LNCaP clone FGC (cell line): ENCODE measurements around the gene STK32C.

ENCODE experiments used
- DNase-seq: peaks from one replicate; pipeline ENCODE4 v3.0.0-alpha.2; 2011; ENCODE audit warnings: low read depth
- H3K4me3 ChIP-seq: 2 replicates; pipeline ENCODE4 v1.5.1; 2011; ENCODE audit warnings: mild to moderate bottlenecking, low read depth, low read length, control low read depth
- TF ChIP-seq, protein P1 (sequence below): IDR thresholded peaks from 2 replicates; pipeline ENCODE4 v1.5.1; 2012; ENCODE audit warnings: mild to moderate bottlenecking; ENCODE audit not compliant: control insufficient read depth, insufficient read depth; ENCODE audit errors: extremely low read depth

STK32C gene

DNA sequence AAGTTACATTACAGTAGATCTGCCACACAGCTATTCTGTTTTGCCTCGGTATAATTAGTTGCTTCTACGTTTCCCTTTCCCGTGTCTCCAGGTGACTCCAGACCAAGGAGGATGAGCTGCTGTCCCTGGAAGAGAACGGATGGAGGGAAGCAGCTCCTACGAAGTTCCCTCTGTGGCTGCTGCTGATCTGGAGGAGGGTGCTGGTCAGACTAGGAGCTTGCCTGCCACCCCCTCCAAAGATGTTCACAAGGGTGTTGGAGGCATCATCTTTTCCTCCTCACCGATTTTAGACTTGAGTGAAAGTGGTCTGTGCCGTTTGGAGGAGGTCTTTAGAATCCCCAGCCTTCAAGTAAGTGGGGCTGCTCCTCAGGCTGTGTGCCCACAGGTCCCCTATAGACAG is 25.6 kb upstream of the STK32C start:
- H3K4me3 ChIP-seq: peak overlapping the region; percentile 89
- no peak for DNase-seq
- TF ChIP-seq, protein P1, sequence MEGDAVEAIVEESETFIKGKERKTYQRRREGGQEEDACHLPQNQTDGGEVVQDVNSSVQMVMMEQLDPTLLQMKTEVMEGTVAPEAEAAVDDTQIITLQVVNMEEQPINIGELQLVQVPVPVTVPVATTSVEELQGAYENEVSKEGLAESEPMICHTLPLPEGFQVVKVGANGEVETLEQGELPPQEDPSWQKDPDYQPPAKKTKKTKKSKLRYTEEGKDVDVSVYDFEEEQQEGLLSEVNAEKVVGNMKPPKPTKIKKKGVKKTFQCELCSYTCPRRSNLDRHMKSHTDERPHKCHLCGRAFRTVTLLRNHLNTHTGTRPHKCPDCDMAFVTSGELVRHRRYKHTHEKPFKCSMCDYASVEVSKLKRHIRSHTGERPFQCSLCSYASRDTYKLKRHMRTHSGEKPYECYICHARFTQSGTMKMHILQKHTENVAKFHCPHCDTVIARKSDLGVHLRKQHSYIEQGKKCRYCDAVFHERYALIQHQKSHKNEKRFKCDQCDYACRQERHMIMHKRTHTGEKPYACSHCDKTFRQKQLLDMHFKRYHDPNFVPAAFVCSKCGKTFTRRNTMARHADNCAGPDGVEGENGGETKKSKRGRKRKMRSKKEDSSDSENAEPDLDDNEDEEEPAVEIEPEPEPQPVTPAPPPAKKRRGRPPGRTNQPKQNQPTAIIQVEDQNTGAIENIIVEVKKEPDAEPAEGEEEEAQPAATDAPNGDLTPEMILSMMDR: no peak

DNA sequence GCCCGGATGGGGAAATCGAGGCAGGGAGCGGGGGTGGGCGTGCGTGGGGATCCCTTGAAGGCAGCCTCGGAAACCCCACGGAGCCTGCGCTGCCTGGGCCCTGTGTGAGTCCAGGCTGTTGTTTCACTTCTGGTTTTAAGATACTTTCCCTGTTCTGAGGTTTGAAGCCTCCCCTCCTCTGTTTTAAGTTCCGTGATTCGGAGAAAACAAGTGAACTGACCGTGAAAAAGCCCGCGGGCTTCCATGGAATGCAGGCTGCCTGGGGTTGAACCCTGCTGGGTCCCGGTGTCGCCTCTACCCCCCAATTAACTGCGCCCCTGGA is 24.6 kb upstream of the STK32C start:
- no peak for DNase-seq
- TF ChIP-seq, protein P1: no peak
- peak overlapping the region; percentile 89 for H3K4me3 ChIP-seq

DNA sequence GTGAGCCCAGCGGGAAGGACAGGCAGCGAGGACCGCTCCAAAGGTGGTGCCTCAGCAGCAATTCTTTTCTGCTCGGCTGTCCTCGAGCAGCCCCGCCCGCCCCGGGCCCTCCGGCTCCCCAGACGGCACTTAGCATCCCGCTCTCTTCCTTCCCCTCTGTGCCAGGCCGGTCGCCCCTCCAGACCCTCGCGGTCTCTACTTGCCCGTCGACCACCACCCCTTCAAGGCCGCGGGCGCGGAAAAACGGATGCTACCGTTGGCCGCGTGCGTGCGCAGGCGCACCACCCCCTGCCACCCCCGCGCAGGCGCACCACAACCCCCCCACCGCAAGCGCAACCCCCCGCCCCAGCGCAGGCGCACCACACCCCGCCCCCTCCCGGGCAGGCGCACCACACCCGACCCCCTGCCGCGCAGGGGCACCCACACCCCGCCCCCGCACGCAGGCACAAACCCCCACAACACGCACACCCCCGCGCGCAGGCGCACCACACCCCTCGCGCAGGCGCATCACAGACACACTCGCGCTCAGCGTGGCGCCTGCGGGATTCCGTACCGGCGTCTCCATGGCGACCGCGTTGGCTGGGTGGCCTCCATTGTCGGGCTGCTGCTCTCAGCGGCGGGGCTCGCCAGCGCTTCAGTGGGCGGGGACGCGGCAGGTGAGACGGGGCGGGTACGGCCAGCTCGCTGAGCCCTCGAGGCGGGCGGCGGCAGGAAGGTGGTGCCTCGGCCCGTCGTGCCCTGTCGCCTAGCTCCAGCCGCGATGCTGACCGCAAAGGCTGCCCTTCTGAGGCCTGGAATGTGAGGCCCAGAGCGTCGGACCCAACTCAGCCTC is 24.1 kb upstream of the STK32C start, which contains the start of gene LRRC27:
TSS of gene LRRC27 (plus strand) at position 593 of the 832 bp plus-strand sequence. CDS start 1,332 bp downstream, outside the sequence.
- peak within 1 kb of the TSS; percentile 99 for H3K4me3 ChIP-seq
- TF ChIP-seq, protein P1: no peak
- DNase-seq: peak; percentile 90

DNA sequence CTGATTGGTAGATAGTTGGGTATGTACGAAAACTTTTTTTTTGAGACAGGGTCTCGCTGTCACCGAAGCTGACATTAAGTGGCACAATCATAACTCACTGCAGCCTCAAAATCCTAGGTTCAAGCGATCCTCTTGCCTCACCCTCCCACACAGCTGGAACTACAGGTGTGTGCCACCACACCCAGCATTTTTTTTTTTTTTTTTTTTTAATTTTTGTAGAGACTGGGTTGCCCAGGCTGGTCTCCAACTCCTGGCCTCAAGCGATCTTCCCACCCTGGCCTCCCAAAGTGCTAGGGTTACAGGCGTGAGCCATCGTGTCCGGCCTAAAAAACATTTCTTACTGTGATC is 22.7 kb upstream of the STK32C start:
- DNase-seq: no peak
- TF ChIP-seq, protein P1: no peak
- peak overlapping the region; percentile 99 for H3K4me3 ChIP-seq

DNA sequence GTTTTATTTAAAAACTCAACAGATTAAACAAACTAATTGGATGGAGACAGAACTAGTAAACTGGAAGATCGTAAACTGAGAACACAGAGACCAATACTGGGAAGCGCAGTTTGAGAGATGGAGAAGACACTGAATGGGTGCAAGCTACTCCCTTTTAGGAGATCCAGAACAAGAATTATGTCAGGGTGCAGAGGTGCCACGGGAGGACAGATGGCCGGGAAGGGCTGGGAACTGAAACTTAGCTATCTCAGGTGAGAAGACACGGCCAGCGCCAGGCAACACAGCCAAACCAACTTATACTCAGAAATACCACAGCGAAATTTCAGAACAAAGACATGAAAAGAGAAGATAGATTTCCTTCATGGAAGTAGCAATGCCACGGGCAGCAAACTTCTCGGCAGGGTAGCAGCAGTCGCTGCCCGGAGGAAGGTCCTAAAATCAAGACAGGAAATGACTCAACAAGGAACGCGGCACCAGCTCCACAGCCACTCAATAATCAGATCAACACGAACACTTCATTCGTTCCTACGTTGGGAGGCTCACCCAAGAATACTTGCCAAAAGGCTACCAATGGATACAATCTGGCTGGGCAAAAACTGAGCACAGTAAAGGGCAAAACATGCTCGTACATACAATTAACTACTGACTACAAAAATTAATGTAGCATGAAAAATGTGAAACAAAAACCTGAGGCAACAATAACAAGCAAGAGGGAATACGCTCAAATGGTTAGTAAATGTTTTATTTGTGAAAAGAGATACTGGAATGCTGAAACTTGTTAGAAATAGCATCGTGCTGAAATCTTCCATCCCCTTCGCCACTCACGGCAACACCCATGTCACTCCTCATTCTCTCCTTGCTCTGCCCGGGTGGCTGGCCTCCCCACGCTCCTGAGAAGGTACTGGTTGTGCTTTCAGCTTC is 22.1 kb upstream of the STK32C start:
- TF ChIP-seq, protein P1: no peak
- peak overlapping the region; percentile 99 for H3K4me3 ChIP-seq
- no peak for DNase-seq

DNA sequence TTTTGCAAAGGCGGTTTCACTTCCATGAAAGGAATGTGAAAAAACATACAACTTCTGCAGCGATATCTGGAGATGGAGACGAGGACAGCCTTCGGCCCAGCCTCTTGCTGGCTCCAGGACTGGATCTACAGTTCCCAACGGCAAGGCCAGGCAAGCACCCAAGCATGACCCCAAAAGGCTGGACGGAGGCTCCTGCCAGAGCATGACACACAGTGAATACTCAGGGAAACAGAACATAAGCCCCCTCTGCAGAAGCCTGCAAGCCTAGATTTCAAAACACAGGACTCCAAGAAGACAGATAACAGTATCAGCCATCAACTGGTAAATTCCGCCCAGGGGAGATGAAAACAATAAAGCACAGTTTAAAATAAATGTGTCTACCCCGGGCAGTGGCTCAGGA is 21.0 kb upstream of the STK32C start:
- DNase-seq: no peak
- no peak overlapping the region for H3K4me3 ChIP-seq

More for the DNA sequence above, 21.0 kb upstream of the STK32C start:
- TF ChIP-seq, protein P1: no peak
